HG02870 (cell line): ENCODE data around the gene CCDC102A.
A peak's percentile ranks its signal among the peaks of the same experiment; 100 is the strongest.
"Not testable (repeated sequence)": the region's sequence is repeated elsewhere in the genome, so short reads cannot be mapped to it uniquely, and the experiment has no call there.

ENCODE experiments used
- ATAC-seq: cut with Tn5 transposase; IDR thresholded peaks from one replicate; pipeline ENCODE4 v1.9.1; 2021; ENCODE audit warnings: mild to moderate bottlenecking, moderate library complexity; ENCODE audit not compliant: unreplicated experiment

CCDC102A gene

DNA sequence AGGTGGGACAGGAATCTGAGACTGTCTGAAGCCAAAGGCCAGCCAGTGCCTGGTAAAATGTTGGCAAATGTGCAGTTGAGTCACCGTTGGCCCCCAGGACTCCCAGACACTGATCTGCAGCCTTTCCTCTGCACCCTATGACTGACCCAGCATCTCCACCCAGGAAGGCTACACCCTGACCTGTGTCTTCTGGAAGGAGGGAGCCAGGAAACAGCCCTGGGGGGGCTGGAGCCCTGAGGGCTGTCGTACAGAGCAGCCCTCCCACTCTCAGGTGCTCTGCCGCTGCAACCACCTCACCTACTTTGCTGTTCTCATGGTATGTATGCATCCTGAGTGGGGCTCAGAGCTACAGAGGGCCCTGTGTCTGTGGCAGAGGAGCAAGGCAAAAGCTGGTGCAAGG, 30.1 kb upstream of the CCDC102A start:
- no peak for ATAC-seq

GRCh38 chr16:57565461-57565860, 29.1 kb upstream of the CCDC102A start:
- no peak for ATAC-seq

DNA sequence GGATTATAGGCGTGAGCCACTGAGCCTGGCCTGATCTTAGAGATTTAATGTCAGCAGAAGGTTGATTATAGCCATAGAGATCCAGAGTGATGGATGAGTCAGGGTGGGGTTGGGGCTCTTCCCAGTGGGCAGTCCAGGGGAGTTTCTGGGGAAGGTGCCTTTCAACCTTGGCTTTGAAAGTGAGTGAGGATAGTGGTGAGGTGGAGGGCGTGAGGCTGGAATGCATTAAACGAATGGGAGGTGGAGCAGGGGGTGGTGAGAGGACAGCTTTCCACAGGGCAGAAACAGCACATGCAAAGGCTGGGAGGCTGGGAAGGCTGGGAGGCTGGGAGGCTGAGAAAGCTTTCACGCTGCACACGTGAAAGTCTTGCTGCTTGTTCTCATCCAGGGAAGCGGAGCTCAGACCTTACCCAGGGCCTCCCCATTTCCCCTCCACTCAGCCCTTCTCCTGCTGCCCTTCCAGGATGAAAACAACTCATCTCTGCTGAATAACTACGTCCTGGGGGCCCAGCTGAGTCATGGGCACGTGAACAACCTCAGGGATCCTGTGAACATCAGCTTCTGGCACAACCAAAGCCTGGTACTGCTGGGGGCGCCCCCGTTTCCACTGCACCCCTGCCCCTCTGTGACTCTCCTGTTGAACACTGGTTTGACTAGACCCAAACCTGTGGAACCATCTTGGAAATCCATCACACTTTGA, 28.4 kb upstream of the CCDC102A start:
- ATAC-seq, result no peak

DNA sequence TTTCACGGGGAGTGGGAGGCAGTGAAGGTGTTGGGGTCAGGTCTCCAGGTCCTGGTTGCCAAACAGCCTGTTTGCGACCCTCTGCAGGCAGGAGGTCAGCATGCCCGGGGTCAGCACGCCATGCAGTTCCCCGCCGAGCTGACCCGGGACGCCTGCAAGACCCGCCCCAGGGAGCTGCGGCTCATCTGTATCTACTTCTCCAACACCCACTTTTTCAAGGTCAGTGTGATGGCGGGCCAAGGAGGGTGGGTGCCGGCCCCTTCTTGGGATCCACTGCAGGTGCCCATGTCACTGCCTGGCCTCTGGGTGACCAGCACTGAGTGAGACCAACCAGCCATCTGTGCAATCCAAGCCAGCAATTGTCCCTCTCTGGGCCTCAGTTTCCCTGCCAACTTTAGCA, 27.4 kb upstream of the CCDC102A start:
- no peak for ATAC-seq

GRCh38 chr16:57563487-57563750, 27.0 kb upstream of the CCDC102A start:
- no peak for ATAC-seq

DNA sequence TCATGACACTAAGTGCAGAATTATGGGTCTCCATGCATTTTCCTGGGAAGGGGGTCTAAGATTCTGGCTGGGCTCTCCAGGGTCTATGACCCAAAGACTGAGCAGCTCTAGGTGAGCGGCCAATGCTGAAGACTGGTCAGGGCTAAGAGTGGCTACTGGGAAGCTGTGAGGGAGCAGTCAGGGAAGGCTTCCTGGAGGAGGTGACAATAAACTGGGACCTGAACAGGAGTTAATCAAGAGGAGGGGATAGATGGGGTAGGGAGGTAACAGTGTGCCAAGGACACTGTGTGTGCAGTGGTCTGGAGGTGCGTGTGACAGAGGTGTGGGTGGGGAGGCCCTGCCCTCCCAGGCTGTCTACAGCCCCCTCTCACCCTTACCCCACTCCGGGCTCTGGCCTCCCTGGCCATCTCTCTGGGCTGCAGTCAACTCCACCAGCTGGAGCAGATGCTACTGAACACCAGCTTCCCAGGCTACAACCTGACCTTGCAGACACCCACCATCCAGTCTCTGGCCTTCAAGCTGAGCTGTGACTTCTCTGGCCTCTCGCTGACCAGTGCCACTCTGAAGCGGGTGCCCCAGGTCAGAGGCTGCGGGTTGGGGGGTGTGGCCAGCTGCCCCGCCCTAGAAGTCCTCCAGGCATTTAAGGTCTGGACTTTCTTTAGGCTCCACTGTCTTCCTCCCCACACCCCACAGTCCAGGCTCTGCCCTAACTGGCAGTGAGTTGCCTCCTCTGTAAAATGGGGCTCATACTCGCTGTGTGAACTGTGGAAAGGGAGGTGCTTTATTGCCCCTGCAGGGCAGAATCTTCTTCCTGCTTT, 26.5 kb upstream of the CCDC102A start:
- ATAC-seq, result no peak

GRCh38 chr16:57562066-57562465, 25.7 kb upstream of the CCDC102A start:
- no peak for ATAC-seq

GRCh38 chr16:57559072-57559790, 22.9 kb upstream of the CCDC102A start:
- no peak for ATAC-seq

- no peak for ATAC-seq
These were observed 20.7 kb upstream of the CCDC102A start for GRCh38 chr16:57556941-57557541.

GRCh38 chr16:57555831-57556230, 19.5 kb upstream of the CCDC102A start:
- ATAC-seq, result no peak

DNA sequence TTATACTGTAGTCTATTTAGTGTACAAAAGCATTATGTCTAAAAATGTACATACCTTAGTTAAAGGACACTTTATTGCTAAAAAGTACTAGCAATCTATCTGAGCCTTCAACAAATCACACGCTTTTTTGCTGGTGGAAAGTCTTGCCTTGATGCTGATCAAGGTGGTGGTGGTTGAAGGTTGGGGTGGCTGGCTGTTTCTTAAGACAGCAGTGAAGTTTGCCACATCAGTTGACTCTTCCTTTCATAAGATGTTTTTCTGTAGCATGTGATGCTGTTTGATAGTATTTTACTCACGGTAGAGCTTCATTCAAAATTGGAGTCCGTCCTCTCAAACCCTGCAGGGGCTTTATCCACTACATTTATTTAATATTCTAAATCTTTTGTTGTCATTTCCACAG, 14.7 kb upstream of the CCDC102A start:
- ATAC-seq, result no peak

DNA sequence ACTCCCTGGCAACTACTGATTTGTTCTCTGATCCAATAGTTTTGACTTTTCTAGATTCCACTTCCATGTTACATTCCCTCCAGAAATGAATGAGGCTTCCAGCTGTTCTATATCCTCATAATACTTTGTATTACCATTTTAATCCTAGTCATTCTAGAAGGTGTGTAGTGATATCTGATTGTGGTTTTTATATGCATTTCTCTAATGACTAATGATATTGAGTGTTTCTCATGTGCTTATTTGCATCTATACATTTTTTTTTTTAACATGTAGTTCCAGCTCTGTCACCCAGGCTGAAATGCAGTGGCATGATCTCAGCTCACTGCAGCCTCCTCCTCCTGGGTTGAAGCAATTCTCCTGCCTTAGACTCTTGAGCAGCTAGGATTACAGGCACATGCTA, 13.4 kb upstream of the CCDC102A start:
- ATAC-seq, result no peak

DNA sequence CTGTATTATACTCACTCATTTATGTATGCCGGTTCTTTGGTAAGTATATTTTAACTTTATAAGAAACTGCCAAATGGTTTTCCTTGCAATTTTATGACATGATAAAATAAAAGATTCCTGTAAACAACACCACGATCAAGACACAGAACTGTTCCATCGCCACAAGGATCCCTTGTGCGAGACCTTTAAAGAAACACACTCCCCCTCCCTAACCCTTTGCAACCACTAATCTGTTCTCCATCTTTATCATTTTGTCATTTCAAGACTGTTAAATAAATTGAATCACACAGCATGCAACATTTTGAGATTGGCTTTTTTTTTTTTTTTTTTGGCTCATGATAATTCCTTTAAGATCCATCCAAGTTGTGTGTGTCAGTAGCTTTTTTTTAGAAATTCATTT, 12.0 kb upstream of the CCDC102A start:
- ATAC-seq, result no peak

- not testable (repeated sequence) for ATAC-seq
These were observed 11.2 kb upstream of the CCDC102A start for GRCh38 chr16:57547524-57547923.

DNA sequence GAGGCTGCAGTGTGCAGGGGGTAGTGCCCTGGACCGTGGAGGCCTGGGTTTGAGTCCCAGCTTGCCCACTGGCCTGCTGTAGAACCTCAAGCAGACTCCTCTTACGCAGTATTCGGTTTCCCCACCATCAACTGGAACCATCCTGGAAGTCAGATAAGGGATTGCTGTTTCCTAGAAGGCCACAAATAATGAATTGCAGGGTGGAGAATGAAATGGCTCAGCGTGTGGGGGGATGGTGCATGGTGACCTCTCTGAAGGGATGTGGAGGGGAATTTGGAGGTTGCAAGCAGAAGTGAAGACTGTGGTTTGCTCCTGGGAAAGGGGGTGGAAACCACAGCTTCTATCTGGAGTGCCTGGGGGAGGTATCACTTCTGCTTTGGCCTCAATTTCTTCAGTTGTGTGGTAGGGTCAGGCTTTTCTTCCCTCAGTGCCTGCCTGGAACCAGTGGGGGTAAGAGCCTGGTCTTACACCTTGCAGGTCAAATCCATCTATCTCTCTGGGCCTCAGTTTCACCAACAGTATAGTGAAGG, 7.8 kb upstream of the CCDC102A start:
- ATAC-seq, result peak; percentile 79

DNA sequence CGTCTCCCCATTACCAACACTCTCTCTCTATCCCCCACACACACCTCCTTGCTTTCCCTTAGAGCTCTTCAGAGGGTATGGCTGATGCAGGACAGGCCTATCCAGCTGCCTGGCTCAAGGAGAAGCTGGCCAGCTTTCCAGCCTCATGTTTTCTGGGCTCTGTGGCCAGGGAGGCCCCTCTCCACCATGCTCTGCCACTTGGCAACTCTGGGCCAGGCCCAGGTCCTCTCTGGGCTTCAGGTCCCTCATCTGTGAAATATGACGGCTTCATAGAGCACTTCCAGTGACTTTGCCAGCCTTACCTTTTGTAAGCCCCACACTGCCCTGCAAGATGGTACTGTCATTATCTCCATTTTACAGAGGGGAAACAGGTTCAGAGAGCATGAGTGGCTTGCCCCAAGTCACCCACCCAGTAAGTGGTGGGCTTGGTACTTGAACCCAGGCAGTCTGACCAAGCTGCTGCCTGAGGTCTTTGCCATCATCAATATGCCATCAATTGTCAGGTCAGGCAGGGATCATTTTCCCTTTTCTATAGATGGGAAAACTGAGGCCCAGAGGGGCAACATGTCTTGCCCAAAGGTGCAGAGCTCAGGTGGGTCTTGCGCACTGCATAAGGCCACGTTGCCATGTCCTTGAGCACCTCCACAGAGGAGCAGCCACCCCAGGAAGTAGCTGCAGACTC, 5.5 kb upstream of the CCDC102A start:
- ATAC-seq, result no peak

- no peak for ATAC-seq
These were observed 4.8 kb upstream of the CCDC102A start for GRCh38 chr16:57540906-57541753.

GRCh38 chr16:57540387-57540786, 4.0 kb upstream of the CCDC102A start:
- no peak for ATAC-seq

- ATAC-seq, result peak; percentile 40
These were observed 2.9 kb upstream of the CCDC102A start for GRCh38 chr16:57539072-57539796.
